A172 (cell line): ENCODE results near the gene WDR70. TPM values are rescaled to one million over a fixed set of nuclear protein-coding genes. Genes with fewer than 3 reads are reported as not detected.
A peak's percentile ranks its signal among the peaks of the same experiment; 100 is the strongest.
"Not testable (repeated sequence)": the region's sequence is repeated elsewhere in the genome, so short reads cannot be mapped to it uniquely, and the experiment has no call there.

Experiments
- DNase-seq: peaks from one replicate; pipeline ENCODE4 v3.0.0-alpha.2; 2015; ENCODE audit warnings: low spot score
- total RNA-seq: library from RNA; depleted of rRNA; stranded (reverse); fragments of >200 nt; shearing (Covaris generic); gene quantifications from 2 replicates; pipeline ENCODE4 v1.2.3, GENCODE V29; 2014

The WDR70 gene
- total RNA-seq, 1 experiment from 2014 or later = 31.9 TPM

GRCh38 chr5:37638897-37639296 is 259.8 kb downstream of the WDR70 start:
- no peak for DNase-seq

- DNase-seq = no peak
Measured at GRCh38 chr5:37640088-37640487, 261.0 kb downstream of the WDR70 start.

- no peak for DNase-seq
Measured at GRCh38 chr5:37641933-37642332, 262.8 kb downstream of the WDR70 start.

GRCh38 chr5:37645707-37646106 is 266.6 kb downstream of the WDR70 start:
- DNase-seq = no peak

- DNase-seq = not testable (repeated sequence)
Measured at GRCh38 chr5:37654566-37654965, 275.4 kb downstream of the WDR70 start.

GRCh38 chr5:37657046-37657445 is 277.9 kb downstream of the WDR70 start:
- DNase-seq = no peak

GRCh38 chr5:37658440-37658839 is 279.3 kb downstream of the WDR70 start:
- DNase-seq = no peak

GRCh38 chr5:37660319-37660718 is 281.2 kb downstream of the WDR70 start:
- DNase-seq = no peak

GRCh38 chr5:37661227-37661920 is 282.3 kb downstream of the WDR70 start:
- DNase-seq = no peak

GRCh38 chr5:37661951-37662350 is 282.8 kb downstream of the WDR70 start:
- DNase-seq = no peak

GRCh38 chr5:37662362-37662761 is 283.2 kb downstream of the WDR70 start:
- no peak for DNase-seq

GRCh38 chr5:37662789-37663485 is 283.8 kb downstream of the WDR70 start:
- DNase-seq = no peak

GRCh38 chr5:37663538-37663937 is 284.4 kb downstream of the WDR70 start:
- DNase-seq = no peak

- no peak for DNase-seq
Measured at GRCh38 chr5:37664551-37664950, 285.4 kb downstream of the WDR70 start.

GRCh38 chr5:37665272-37665671 is 286.2 kb downstream of the WDR70 start:
- no peak for DNase-seq

GRCh38 chr5:37665889-37666288 is 286.8 kb downstream of the WDR70 start:
- peak; percentile 79 for DNase-seq

- no peak for DNase-seq
Measured at GRCh38 chr5:37667430-37667829, 288.3 kb downstream of the WDR70 start.

GRCh38 chr5:37667846-37668245 is 288.7 kb downstream of the WDR70 start:
- DNase-seq = no peak

- DNase-seq = peak; percentile 100
Measured at GRCh38 chr5:37668524-37669047, 289.5 kb downstream of the WDR70 start.

- peak; percentile 59 for DNase-seq
Measured at GRCh38 chr5:37672118-37672588, 293.0 kb downstream of the WDR70 start.

- not testable (repeated sequence) for DNase-seq
Measured at GRCh38 chr5:37674361-37674760, 295.2 kb downstream of the WDR70 start.

GRCh38 chr5:37679326-37679725 is 300.2 kb downstream of the WDR70 start:
- DNase-seq = not testable (repeated sequence)

- not testable (repeated sequence) for DNase-seq
Measured at GRCh38 chr5:37679903-37680302, 300.8 kb downstream of the WDR70 start.
